Activated CD8-positive, alpha-beta memory T cell treated with anti-CD3 and anti-CD28 coated beads, Interleukin-2, amount 50 U/mL, for 48 hours (primary cell): ENCODE measurements around the gene MYO5C.
"Not testable (repeated sequence)": the region's sequence is repeated elsewhere in the genome, so short reads cannot be mapped to it uniquely, and the experiment has no call there.

Experiments
- DNase-seq: peaks from one replicate; pipeline ENCODE4 v3.0.0-alpha.2; 2020

Gene MYO5C

GRCh38 chr15:52307847-52308246, 12.2 kb upstream of the MYO5C start:
- no peak for DNase-seq

GRCh38 chr15:52306270-52306669, 10.7 kb upstream of the MYO5C start:
- DNase-seq = no peak

- no peak for DNase-seq
Measured at GRCh38 chr15:52303093-52303772, 7.6 kb upstream of the MYO5C start.

GRCh38 chr15:52301265-52301847, 5.8 kb upstream of the MYO5C start:
- DNase-seq = no peak

- DNase-seq = no peak
Measured at GRCh38 chr15:52294881-52295420, 653 bp downstream of the MYO5C start.

- no peak for DNase-seq
Measured at GRCh38 chr15:52292780-52293392, 2.7 kb downstream of the MYO5C start.

- DNase-seq = no peak
Measured at GRCh38 chr15:52291204-52291603, 4.4 kb downstream of the MYO5C start.

GRCh38 chr15:52290800-52291199, 4.8 kb downstream of the MYO5C start:
- DNase-seq = no peak

- no peak for DNase-seq
Measured at GRCh38 chr15:52290329-52290728, 5.3 kb downstream of the MYO5C start.

- no peak for DNase-seq
Measured at GRCh38 chr15:52289629-52290081, 5.9 kb downstream of the MYO5C start.

- no peak for DNase-seq
Measured at GRCh38 chr15:52288986-52289385, 6.6 kb downstream of the MYO5C start.

- no peak for DNase-seq
Measured at GRCh38 chr15:52288051-52288942, 7.3 kb downstream of the MYO5C start.

- DNase-seq = no peak
Measured at GRCh38 chr15:52287114-52287513, 8.5 kb downstream of the MYO5C start.

GRCh38 chr15:52285941-52286340, 9.7 kb downstream of the MYO5C start:
- DNase-seq = not testable (repeated sequence)

GRCh38 chr15:52284164-52284563, 11.4 kb downstream of the MYO5C start:
- DNase-seq = no peak

GRCh38 chr15:52283281-52283680, 12.3 kb downstream of the MYO5C start:
- no peak for DNase-seq

- DNase-seq = no peak
Measured at GRCh38 chr15:52282418-52282817, 13.2 kb downstream of the MYO5C start.

- DNase-seq = no peak
Measured at GRCh38 chr15:52281085-52282035, 14.2 kb downstream of the MYO5C start.

- DNase-seq = no peak
Measured at GRCh38 chr15:52280326-52281084, 15.1 kb downstream of the MYO5C start.

- no peak for DNase-seq
Measured at GRCh38 chr15:52278636-52279367, 16.8 kb downstream of the MYO5C start.
